ENCODE data around the gene GPR143.

DNA sequence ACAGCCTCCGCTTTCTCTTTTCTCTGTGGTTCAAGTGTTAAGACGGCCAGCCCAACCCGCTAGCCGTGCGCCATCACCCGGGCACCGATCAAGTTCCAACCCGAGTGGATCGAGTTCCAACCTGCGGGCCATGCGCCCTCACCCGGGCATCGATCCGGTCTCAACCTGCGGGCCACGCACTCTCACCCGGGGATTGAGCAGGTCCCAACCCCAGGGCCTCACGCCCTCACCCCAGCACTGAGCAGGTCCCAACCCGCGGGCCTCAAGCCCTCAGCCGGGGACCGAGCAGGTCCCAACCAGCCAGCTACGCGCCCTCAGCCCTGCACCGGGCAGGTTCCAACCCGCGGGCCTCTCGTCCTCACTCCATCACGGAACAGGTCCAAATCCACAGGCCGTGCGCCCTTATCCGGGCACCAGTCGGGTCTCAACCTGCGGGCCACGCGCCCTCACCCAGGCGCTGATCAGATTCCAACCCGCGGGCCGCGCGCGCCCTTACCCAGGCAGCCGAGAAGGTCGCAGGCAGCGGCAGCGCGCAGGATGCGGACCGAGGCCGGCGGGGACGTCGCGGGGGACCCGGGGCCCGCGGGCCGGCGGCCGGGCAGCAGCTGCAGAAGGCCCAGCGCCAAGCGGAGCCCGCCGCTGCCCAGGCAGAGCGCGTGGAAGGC lies 443 bp downstream of the GPR143 start:
- TF ChIP-seq EP300 (IDR thresholded peaks at IDR 0.05) (no peak), POLR2A (IDR thresholded peaks at IDR 0.05) (no peak)
